SJCRH30 (cell line): ENCODE measurements around the gene RALA. TPM values are rescaled to one million over a fixed set of nuclear protein-coding genes. Genes with fewer than 3 reads are reported as not detected.
A peak's percentile ranks its signal among the peaks of the same experiment; 100 is the strongest.
"Not testable (repeated sequence)": the region's sequence is repeated elsewhere in the genome, so short reads cannot be mapped to it uniquely, and the experiment has no call there.

Experiments
- DNase-seq, 2 experiments: peaks; one replicate each; pipeline ENCODE4 v3.0.0-alpha.2; 2015 to 2020
- H3K27ac ChIP-seq: fragments of 250-450 bp; sonication (Bioruptor Pico); 2 replicates; pipeline ENCODE4 v1.5.1; 2020; ENCODE audit warnings: mild to moderate bottlenecking, moderate library complexity
- H3K27me3 ChIP-seq: fragments of 250-450 bp; sonication (Bioruptor Pico); 2 replicates; pipeline ENCODE4 v1.5.1; 2020; ENCODE audit warnings: mild to moderate bottlenecking, moderate library complexity
- H3K36me3 ChIP-seq: fragments of 250-450 bp; sonication (Bioruptor Pico); 2 replicates; pipeline ENCODE4 v1.5.1; 2020; ENCODE audit warnings: mild to moderate bottlenecking, moderate library complexity
- H3K4me1 ChIP-seq: fragments of 250-450 bp; sonication (Bioruptor Pico); 2 replicates; pipeline ENCODE4 v1.5.1; 2020; ENCODE audit warnings: mild to moderate bottlenecking, moderate library complexity
- H3K4me3 ChIP-seq: fragments of 250-450 bp; sonication (Bioruptor Pico); 2 replicates; pipeline ENCODE4 v1.5.1; 2020; ENCODE audit warnings: mild to moderate bottlenecking, moderate library complexity
- H3K9me3 ChIP-seq: fragments of 250-450 bp; sonication (Bioruptor Pico); replicated peaks from 2 replicates; pipeline ENCODE4 v1.5.1; 2020; ENCODE audit warnings: mild to moderate bottlenecking, moderate library complexity
- total RNA-seq: library from RNA; depleted of rRNA; stranded (reverse); fragments of >200 nt; shearing (Covaris generic); gene quantifications from 2 replicates; pipeline ENCODE4 v1.2.3, GENCODE V29; 2014

Gene RALA
- total RNA-seq, 1 experiment from 2014 or later: 19.8 TPM

DNA sequence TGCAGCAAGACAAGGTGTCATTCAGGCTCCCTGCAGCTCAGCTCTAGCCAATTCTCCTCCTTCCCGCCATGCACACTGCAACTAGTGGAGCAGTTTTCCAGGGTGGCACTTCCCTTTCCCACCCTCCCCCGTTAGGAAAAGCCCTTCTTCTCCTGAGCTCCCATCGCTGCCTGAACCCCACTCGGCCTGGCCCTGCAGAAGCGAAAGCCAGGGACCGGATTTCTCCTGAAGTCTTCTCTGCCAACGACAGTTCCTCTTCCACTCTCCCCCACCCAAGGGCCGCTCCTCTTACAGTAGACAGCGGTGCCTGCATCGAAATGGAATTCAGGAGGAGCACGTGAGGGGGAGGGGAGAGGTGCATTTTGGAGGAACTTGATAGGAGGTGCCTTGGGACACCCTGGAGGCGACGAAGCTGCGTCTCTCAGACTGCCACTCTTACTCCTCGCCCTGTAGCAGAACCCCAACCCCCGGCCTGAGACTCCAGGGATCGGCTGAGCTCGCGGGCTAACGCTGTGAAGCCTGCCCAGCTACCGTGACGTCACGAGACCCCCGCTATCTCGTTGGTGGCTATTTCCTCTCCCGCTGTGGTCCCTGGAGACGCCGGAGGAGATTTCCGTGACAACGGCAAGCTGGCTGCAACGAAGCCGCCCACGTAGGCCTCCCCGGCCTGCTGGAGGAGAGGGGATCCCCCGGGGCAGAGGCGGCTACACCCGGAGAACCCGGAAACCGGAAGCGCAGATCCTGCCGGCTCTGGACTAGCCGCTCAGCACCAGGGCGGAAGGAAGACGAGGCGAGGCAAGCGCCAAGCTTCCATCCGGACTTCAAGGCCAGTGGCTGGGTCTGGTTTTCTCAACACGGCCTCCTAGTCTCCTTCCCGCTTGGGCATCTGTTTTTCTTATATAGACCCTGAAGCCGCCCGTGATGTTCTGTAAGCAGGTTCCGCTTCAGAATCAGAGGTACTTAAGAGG is 109.7 kb downstream of the RALA start:
- Histone ChIP-seq H3K27ac (peak overlapping the region; percentile 79), H3K4me3 (peak overlapping the region; percentile 66), H3K4me1 (peaks cover 16% of the 10 kb centered on the region), H3K27me3 (no peaks in the 10 kb centered on the region), H3K9me3 (no peaks in the 10 kb centered on the region), H3K36me3 (no peaks in the 10 kb centered on the region; the same call in 1 of the 2 replicates)
- DNase-seq: peak; percentile 99

DNA sequence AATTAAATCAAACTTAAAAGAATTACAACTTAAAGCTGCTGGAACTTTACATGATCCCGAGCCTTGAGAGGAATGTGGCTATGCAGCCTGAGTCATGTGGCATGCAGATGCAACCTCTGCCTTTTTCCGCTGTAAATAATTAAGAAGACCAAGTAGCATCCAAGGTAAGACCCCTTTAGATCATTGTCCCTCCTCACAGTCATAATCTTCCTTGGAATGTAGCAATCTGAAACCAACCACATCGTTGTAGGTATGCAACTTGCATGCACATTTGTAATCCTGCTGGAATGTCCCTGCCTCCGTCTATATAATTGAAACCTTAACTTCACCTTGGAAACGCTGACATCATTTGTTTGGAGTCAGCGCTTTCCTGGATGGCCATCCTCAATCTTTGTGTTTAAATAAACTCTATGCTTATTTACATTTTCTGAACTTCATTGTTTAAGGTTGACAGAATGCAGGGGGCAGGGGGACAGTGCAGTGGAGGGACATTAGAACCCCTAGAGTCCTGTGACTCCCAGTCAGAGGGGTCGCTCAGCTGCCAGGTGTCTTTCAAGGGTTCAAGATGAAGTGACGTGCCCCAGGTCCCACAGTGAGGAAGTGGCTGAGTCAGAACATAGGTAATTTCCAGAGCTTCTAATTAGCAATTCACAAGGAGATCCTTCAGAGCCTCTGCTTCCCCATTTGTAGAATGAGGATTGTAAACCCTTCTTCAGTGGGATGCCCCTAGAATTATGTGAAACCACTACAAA is 110.7 kb downstream of the RALA start:
- Histone ChIP-seq H3K27me3 (no peaks in the 10 kb centered on the region), H3K9me3 (no peaks in the 10 kb centered on the region), H3K36me3 (no peaks in the 10 kb centered on the region; the same call in 1 of the 2 replicates), H3K27ac (peak overlapping the region; percentile 79), H3K4me1 (peaks cover 16% of the 10 kb centered on the region), H3K4me3 (peak overlapping the region; percentile 66)
- no peak for DNase-seq

GRCh38 chr7:39734633-39735004 is 111.2 kb downstream of the RALA start:
- peak overlapping the region; percentile 66 for H3K4me3 ChIP-seq
- no peaks in the 10 kb centered on the region for H3K27me3 ChIP-seq
- H3K36me3 ChIP-seq: no peaks in the 10 kb centered on the region; the same call in 1 of the 2 replicates
- no peaks in the 10 kb centered on the region for H3K9me3 ChIP-seq
- H3K27ac ChIP-seq: peak overlapping the region; percentile 79; the same call in 1 of the 2 replicates
- DNase-seq: no peak
- H3K4me1 ChIP-seq: peaks cover 16% of the 10 kb centered on the region

DNA sequence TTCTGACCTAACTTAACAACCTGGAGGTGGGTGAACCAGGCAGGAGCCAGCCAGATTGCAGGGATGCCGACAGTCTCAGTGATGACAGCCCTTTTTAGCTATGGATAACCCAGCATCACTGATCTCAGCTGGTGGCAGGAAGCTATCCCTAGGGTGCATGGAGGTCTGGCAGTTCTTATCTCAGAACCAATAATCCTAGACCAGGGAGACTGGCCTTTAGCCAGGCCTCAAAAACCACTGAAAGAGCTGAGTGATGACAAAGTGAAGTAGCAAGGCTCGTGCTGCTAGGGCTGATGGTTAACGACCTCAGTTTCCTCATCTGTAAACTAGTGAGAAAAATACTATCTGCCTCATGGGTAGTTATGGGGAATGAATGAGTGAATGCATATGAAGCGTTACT is 112.5 kb downstream of the RALA start:
- Histone ChIP-seq H3K27me3 (no peaks in the 10 kb centered on the region), H3K36me3 (no peaks in the 10 kb centered on the region; the same call in 1 of the 2 replicates), H3K27ac (no peak overlapping the region), H3K4me3 (no peak overlapping the region), H3K9me3 (no peaks in the 10 kb centered on the region), H3K4me1 (peaks cover 16% of the 10 kb centered on the region)
- DNase-seq: peak; percentile 37 to 53

GRCh38 chr7:39741942-39742623 is 118.7 kb downstream of the RALA start:
- peak; percentile 60 to 67 for DNase-seq
- Histone ChIP-seq H3K4me1 (no peaks in the 10 kb centered on the region), H3K36me3 (no peaks in the 10 kb centered on the region)

GRCh38 chr7:39744620-39745019 is 121.2 kb downstream of the RALA start:
- no peak overlapping the region for H3K4me3 ChIP-seq
- no peaks in the 10 kb centered on the region for H3K4me1 ChIP-seq
- H3K27me3 ChIP-seq: no peaks in the 10 kb centered on the region
- DNase-seq: no peak
- no peaks in the 10 kb centered on the region for H3K36me3 ChIP-seq
- H3K27ac ChIP-seq: no peak overlapping the region
- no peaks in the 10 kb centered on the region for H3K9me3 ChIP-seq

More at GRCh38 chr7:39741942-39742623, 118.7 kb downstream of the RALA start:
- Histone ChIP-seq H3K27ac (no peak overlapping the region), H3K9me3 (no peaks in the 10 kb centered on the region), H3K27me3 (no peaks in the 10 kb centered on the region), H3K4me3 (no peak overlapping the region)

GRCh38 chr7:39745320-39745719 is 121.9 kb downstream of the RALA start:
- no peak overlapping the region for H3K4me3 ChIP-seq
- DNase-seq: no peak
- H3K27ac ChIP-seq: no peak overlapping the region
- no peaks in the 10 kb centered on the region for H3K4me1 ChIP-seq
- H3K9me3 ChIP-seq: no peaks in the 10 kb centered on the region
- H3K27me3 ChIP-seq: no peaks in the 10 kb centered on the region
- H3K36me3 ChIP-seq: no peaks in the 10 kb centered on the region

- Histone ChIP-seq H3K27me3 (no peaks in the 10 kb centered on the region), H3K4me1 (no peaks in the 10 kb centered on the region), H3K36me3 (no peaks in the 10 kb centered on the region), H3K27ac (no peak overlapping the region), H3K4me3 (no peak overlapping the region), H3K9me3 (no peaks in the 10 kb centered on the region)
- peak; percentile 75 to 88 for DNase-seq
Observed at GRCh38 chr7:39746103-39746819, 122.9 kb downstream of the RALA start.

DNA sequence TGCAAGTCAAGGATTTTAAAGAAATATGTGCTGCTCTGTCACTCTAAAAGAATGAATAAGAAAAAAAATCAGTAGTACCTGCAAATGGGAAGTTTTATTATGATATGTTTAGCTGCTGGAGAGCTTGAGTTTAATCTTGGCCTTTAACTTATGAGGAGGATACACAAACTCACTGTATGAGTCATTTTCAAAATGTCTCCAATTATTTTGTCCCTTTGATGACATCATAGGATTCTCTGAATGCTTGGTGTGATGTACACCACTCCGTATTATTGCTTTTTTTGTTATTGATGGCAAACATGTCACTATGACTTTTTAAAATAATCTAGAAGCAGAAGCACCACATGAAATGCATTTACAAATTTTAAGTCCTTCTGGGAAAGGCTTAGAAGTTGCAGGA is 125.8 kb downstream of the RALA start:
- DNase-seq: no peak
- Histone ChIP-seq H3K4me3 (no peak overlapping the region), H3K27ac (no peak overlapping the region), H3K4me1 (no peaks in the 10 kb centered on the region), H3K27me3 (no peaks in the 10 kb centered on the region), H3K9me3 (0 out of 2 replicates have a peak, but pooled peaks cover 4% of the 10 kb centered on the region), H3K36me3 (peaks cover 3% of the 10 kb centered on the region; the same call in 1 of the 2 replicates)

GRCh38 chr7:39749717-39750116 is 126.3 kb downstream of the RALA start:
- Histone ChIP-seq H3K4me3 (no peak overlapping the region), H3K36me3 (peaks cover 3% of the 10 kb centered on the region; the same call in 1 of the 2 replicates), H3K27me3 (no peaks in the 10 kb centered on the region), H3K4me1 (no peaks in the 10 kb centered on the region), H3K27ac (no peak overlapping the region), H3K9me3 (0 out of 2 replicates have a peak, but pooled peaks cover 4% of the 10 kb centered on the region)
- DNase-seq: no peak

DNA sequence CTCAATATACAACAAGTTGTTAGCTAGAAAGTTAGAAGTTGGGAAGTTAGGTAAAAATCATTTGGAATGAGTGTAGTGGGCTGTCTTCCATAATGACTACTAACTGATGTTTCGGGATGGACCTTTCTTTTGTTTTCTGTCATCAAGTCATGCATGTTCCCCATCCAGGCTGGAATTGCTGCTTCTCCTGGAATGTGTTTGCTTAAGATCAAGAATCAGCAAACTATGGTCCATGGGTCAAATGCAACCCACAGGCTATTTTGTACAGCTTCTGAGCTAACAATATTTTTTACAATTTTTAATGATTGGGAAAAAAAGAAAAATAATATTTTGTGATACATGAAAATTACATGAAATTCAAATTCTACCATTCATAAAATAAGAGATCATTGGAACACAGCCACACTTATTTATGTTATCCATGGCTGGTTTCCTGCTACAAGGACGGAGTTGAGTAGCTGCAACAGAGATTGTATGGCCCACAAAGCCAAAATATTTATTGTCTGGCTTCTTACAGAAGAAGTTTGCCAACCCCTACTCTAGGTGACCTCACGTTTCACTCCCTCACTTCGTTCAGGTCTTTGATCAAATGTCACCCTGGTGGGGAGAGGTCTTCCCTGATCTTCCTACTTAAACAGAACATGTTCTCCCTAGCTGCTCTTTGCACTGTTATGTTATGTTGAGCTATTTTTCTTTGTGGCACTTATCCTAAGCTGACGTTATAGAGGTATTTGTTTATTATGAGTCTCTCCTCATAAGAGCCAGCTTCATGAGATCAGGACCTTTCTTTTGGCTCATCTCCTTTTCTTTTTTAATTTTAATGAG is 127.1 kb downstream of the RALA start:
- Histone ChIP-seq H3K27me3 (no peaks in the 10 kb centered on the region), H3K4me3 (no peak overlapping the region), H3K27ac (no peak overlapping the region), H3K4me1 (no peaks in the 10 kb centered on the region), H3K9me3 (0 out of 2 replicates have a peak, but pooled peaks cover 4% of the 10 kb centered on the region), H3K36me3 (peaks cover 3% of the 10 kb centered on the region; the same call in 1 of the 2 replicates)
- DNase-seq: no peak

- H3K27me3 ChIP-seq, H3K27ac ChIP-seq, H3K9me3 ChIP-seq, DNase-seq, H3K4me3 ChIP-seq, H3K36me3 ChIP-seq, H3K4me1 ChIP-seq: not testable (repeated sequence)
Observed at GRCh38 chr7:39753237-39753636, 129.9 kb downstream of the RALA start.

- Histone ChIP-seq H3K27me3 (no peaks in the 10 kb centered on the region), H3K36me3 (peaks cover 3% of the 10 kb centered on the region), H3K9me3 (peaks cover 4% of the 10 kb centered on the region; the same call in 1 of the 2 replicates), H3K27ac (no peak overlapping the region), H3K4me1 (no peaks in the 10 kb centered on the region), H3K4me3 (no peak overlapping the region)
- no peak for DNase-seq
Observed at GRCh38 chr7:39753823-39754325, 130.5 kb downstream of the RALA start.
